Raji (cell line): ENCODE measurements around the gene HOXC11.

Experiments
- POLR2A ChIP-seq: IDR thresholded peaks from 2 replicates; pipeline ENCODE4 v1.6.1; 2011; ENCODE audit warnings: low read depth, low read length, control low read depth; ENCODE audit not compliant: insufficient read depth

Gene HOXC11

DNA sequence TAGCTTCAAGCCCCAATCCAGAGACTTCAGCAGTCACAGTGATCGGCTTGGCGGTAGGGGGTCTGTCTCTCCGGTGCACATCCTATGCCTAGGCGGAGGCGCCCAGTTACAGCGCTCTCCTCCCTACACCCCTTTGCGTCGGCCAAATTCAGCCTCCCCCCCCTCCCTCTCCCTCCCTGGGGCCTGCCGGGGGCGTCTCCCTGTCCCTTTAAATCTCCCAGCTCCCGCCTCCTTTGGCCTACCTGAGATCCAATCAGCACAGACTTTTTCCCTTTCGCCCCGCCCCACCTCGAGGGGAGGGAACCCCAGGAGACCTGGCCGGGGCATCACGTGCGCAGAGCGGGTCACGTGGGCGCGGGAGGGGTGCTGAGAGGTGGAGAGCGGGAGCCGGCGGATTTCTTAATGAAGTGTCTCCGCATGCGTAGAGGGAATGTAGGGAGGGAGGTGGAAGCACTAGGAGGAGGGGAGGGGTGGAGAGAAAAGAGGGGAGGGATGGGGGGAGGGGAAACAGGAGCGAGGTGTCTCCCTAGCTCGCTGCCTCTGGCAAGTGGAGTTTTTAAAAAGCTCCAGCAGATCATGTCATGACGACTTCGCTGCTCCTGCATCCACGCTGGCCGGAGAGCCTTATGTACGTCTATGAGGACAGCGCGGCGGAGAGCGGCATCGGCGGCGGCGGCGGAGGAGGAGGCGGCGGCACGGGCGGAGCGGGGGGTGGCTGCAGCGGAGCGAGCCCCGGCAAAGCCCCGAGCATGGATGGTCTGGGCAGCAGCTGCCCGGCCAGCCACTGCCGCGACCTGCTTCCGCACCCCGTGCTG lies 34.4 kb upstream of the HOXC11 start, which contains the start of gene HOXC13:
Gene HOXC13, plus strand, starts transcription at position 506 of the 815 bp plus-strand sequence. Its CDS starts 76 bp downstream, at position 582.
- TF ChIP-seq POLR2A: no peak

DNA sequence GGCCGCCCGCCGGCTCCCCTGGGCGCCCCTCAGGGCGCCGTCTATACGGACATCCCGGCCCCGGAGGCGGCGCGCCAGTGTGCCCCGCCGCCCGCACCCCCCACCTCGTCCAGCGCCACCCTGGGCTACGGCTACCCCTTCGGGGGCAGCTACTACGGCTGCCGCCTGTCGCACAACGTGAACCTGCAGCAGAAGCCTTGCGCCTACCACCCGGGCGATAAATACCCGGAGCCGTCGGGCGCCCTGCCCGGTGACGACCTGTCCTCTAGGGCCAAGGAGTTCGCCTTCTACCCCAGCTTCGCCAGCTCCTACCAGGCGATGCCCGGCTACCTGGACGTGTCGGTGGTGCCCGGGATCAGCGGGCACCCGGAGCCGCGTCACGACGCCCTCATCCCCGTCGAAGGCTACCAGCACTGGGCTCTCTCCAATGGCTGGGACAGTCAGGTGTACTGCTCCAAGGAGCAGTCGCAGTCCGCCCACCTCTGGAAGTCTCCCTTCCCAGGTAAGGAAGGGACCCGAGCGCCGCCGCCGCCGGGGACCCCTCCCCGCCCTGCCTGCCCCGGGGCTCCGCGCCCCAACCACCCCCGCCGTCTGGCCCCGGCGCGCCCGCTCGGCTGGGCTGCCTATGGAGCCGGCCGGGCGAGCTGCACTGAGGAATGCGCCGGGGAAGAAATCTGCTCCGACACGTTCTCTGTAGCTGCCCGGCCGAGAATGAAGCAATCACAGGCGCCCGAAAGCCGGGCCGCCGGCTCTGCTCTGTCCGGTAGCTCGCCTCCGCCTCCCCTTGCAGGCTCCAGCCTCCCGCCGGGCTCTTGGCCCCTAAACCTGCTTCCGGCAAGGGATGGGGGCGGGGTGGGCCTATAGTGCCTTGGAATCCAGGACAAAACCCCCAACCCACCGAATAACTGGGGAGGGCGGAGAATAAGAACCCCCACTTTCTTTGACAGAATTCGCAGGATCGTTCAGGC lies 33.5 kb upstream of the HOXC11 start:
- no peak for TF ChIP-seq POLR2A

DNA sequence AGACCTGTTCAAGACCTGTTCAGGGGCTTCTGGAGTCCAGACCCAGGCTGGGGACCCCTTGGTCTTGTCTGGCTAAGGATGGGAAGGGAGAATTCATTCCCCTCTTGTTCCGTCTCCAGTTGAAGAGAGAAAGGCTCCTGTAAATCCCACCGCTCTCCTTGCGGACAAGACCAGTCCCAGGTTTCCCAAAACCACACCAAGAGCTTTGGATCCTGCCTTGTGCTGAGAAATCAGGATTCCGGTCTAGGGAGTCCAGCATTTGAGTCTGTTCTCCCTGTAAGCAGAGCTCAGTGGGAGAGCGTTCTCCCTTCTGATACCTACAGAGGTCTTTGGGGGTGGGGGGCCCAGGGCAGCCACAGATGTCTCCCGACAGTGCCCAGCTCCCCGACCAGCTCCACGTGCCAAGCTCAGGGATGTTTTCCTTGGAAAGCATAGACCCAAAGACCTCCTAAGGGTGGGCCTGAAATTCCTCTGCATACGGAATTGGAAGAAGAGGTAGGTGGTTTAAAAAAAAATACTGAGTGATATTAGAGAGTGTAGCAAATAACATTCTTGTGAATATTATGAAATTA lies 32.4 kb upstream of the HOXC11 start:
- TF ChIP-seq POLR2A: no peak

- no peak for TF ChIP-seq POLR2A
Observed at GRCh38 chr12:53941187-53941586, 31.7 kb upstream of the HOXC11 start.

DNA sequence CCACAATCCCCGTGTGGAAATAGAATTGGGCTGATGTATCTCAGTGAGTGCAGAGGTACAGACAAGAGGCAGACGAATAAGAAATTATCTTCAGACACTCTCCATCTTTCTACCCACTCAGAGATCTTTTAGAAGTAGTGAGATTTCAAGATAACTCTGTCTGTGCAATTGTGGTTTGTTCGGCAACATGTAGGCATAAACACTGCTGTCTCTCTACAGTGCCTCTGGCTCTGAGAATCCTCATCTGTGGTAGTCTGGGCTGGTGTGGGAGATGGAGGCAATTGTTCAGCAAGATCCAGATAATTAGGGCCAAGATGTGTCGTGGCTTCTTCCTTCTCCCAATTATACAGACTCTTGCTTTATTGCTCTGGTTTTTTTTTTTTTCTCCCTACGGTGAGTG lies 31.2 kb upstream of the HOXC11 start:
- no peak for TF ChIP-seq POLR2A

DNA sequence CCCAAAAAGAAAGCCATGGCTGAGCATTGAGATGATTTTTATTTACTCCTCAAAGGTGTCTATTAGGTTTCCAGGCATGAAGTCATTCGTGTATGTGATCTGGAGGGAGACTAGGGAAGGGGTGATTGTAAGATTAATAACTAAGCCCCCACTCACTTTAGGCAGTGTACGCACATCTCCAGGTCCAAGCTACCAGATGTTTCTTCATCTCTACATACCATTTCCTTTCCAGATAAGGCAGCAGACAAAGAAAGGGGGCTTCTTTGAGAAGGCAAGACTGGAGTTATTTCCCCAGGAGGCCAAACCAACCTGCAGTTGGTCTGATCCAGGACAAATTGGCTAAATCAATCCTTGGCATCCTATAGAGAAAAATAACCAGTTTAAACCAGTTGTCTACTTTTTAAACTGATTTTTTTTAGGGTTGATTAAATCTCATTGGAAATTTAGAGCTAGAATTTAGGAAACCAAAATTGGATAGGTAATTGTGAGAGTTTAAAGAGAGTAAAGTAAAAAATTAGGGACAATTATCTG lies 30.4 kb upstream of the HOXC11 start:
- no peak for TF ChIP-seq POLR2A

GRCh38 chr12:53944209-53944608 lies 28.7 kb upstream of the HOXC11 start:
- TF ChIP-seq POLR2A: no peak

DNA sequence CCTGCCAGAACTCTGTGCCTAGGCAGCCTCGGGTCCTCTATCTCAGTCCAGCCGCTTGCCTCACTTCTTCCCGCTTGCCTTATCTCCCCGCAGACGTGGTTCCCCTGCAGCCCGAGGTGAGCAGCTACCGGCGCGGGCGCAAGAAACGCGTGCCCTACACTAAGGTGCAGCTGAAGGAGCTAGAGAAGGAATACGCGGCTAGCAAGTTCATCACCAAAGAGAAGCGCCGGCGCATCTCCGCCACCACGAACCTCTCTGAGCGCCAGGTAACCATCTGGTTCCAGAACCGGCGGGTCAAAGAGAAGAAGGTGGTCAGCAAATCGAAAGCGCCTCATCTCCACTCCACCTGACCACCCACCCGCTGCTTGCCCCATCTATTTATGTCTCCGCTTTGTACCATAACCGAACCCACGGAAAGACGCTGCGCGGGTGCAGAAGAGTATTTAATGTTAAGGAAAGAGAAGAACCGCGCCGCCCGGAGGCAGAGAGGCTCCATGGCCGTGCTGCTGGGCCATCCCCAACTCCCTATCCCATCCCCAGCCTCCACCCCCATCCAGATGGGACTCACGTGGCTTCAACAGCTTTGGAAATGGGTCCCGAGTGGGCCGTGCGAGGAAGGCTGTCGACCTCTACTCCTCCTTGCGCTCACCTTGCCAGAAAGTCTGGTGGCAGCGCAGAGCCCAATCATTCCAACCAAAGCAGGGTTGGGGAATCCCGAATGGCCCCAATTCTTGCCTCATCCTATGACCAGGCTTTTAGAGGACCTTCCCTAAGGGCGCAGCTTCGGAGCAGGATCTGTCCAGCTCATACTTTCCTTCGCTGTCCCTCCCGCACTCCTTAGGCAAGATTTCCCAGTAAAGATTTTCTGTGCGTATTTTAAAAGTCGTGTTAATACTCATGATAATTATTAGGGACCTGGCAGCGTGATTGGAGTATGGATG lies 27.7 kb upstream of the HOXC11 start:
- no peak for TF ChIP-seq POLR2A

GRCh38 chr12:53947743-53948142 lies 25.2 kb upstream of the HOXC11 start:
- no peak for TF ChIP-seq POLR2A

DNA sequence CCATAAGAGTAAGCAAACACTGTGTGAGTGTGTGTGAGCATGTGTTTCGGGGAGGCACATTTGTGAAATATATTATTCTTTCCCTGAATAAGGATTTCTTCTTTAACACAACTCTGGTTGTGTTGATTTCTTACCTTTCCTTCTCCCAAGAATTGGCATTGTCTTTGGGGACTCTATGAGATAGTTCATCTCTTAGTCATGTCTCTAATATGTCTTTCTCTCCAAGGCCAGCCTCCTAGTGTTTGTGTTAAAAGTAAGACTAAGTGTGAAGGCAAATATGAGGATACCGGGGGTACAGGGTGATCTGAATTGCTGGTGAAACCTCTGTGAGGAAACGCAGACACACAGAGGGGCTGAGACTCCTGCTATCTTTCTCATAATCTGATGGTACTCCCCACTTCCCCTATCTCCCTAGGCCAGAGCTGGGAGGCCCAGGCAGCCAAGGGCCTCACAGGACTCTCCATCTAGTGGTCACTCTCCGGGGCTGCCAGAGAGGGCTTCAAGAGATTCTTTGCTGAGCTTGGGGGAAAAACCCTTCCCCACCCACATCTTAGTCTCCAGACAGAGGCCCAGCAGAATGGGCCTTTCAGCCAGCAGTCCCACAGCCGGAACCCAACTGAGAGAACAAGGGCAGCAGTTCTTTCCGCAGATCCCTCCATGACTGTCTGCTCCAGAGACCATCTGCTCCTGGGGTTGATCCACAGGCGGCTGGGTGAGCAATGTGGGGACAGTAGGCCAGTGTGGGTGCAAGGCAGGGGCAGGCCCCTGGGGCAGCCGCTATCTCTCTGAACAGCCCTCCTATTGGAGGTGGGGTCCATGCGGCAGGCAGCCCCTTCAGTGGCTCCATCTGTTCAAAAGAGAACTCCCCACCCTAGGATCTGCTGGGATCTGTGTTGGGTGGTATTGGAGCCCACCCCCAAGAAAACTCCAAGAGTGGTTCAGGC lies 24.0 kb upstream of the HOXC11 start:
- no peak for TF ChIP-seq POLR2A

GRCh38 chr12:53949631-53950436 lies 23.1 kb upstream of the HOXC11 start:
- no peak for TF ChIP-seq POLR2A

GRCh38 chr12:53950437-53950773 lies 22.5 kb upstream of the HOXC11 start:
- no peak for TF ChIP-seq POLR2A
